Nephron (organoid): ENCODE data around the gene ASPG.

Experiments used
- H3K27ac Mint-ChIP-seq, 3 experiments: 2 replicates each; pipeline ENCODE4 v1.8.0; 2020; ENCODE audit warnings: mixed read lengths in 3 of 3, mild to moderate bottlenecking in 2 of 3, moderate library complexity in 1 of 3
- H3K27me3 Mint-ChIP-seq: 2 replicates; pipeline ENCODE4 v1.8.0; 2021; ENCODE audit warnings: low read depth, mild to moderate bottlenecking, moderate library complexity, mixed read lengths
- H3K36me3 Mint-ChIP-seq: 2 replicates; pipeline ENCODE4 v1.8.0; 2020; ENCODE audit warnings: low read depth, mixed read lengths
- H3K4me1 Mint-ChIP-seq: 2 replicates; pipeline ENCODE4 v1.8.0; 2020; ENCODE audit warnings: mixed read lengths
- H3K4me3 Mint-ChIP-seq, 3 experiments: 2 replicates each; pipeline ENCODE4 v1.8.0; 2020; ENCODE audit warnings: mild to moderate bottlenecking in 3 of 3, mixed read lengths in 3 of 3, moderate library complexity in 2 of 3
- H3K9me3 Mint-ChIP-seq: 2 replicates; pipeline ENCODE4 v1.8.0; 2020; ENCODE audit warnings: mixed read lengths
- CTCF ChIP-seq, 3 experiments: fragments of 200-600 bp; sonication (generic); IDR thresholded peaks; one replicate each; pipeline ENCODE4 v1.5.0; 2021; ENCODE audit warnings: antibody characterized with exemption in 3 of 3; ENCODE audit not compliant: unreplicated experiment in 3 of 3

ASPG gene

GRCh38 chr14:104111301-104112112 is 26.0 kb downstream of the ASPG start:
- no peak for TF ChIP-seq CTCF (IDR thresholded peaks at IDR 0.05; ENCODE audit: unreplicated experiment in 3 of 3)
- no peaks in the 10 kb centered on the region for H3K36me3 Mint-ChIP-seq

GRCh38 chr14:104112113-104112505 is 26.6 kb downstream of the ASPG start:
- TF ChIP-seq CTCF (IDR thresholded peaks at IDR 0.05; ENCODE audit: unreplicated experiment in 3 of 3), result no peak
- Mint-ChIP-seq H3K9me3 (no peaks in the 10 kb centered on the region), H3K27ac (no peak overlapping the region), H3K27me3 (peaks cover 52% of the 10 kb centered on the region), H3K4me1 (no peaks in the 10 kb centered on the region), H3K4me3 (no peak overlapping the region), H3K36me3 (no peaks in the 10 kb centered on the region)

More at GRCh38 chr14:104111301-104112112, 26.0 kb downstream of the ASPG start:
- peaks cover 50% of the 10 kb centered on the region for H3K27me3 Mint-ChIP-seq
- H3K4me1 Mint-ChIP-seq, result no peaks in the 10 kb centered on the region
- H3K4me3 Mint-ChIP-seq, result no peak overlapping the region
- H3K27ac Mint-ChIP-seq, result no peak overlapping the region
- H3K9me3 Mint-ChIP-seq, result no peaks in the 10 kb centered on the region

GRCh38 chr14:104112609-104113571 is 27.4 kb downstream of the ASPG start:
- no peak for TF ChIP-seq CTCF (IDR thresholded peaks at IDR 0.05; ENCODE audit: unreplicated experiment in 3 of 3)
- Mint-ChIP-seq H3K9me3 (no peaks in the 10 kb centered on the region), H3K36me3 (no peaks in the 10 kb centered on the region), H3K4me3 (no peak overlapping the region), H3K27ac (no peak overlapping the region), H3K4me1 (no peaks in the 10 kb centered on the region), H3K27me3 (peaks cover 57% of the 10 kb centered on the region)

GRCh38 chr14:104113631-104114420 is 28.3 kb downstream of the ASPG start:
- Mint-ChIP-seq H3K4me1 (no peaks in the 10 kb centered on the region), H3K9me3 (no peaks in the 10 kb centered on the region), H3K27ac (no peak overlapping the region), H3K36me3 (no peaks in the 10 kb centered on the region), H3K27me3 (peaks cover 64% of the 10 kb centered on the region), H3K4me3 (no peak overlapping the region)
- no peak for TF ChIP-seq CTCF (IDR thresholded peaks at IDR 0.05; ENCODE audit: unreplicated experiment in 3 of 3)

- Mint-ChIP-seq H3K4me3 (no peak overlapping the region), H3K36me3 (no peaks in the 10 kb centered on the region), H3K27ac (no peak overlapping the region), H3K9me3 (no peaks in the 10 kb centered on the region), H3K4me1 (no peaks in the 10 kb centered on the region), H3K27me3 (peaks cover 66% of the 10 kb centered on the region)
- no peak for TF ChIP-seq CTCF (IDR thresholded peaks at IDR 0.05; ENCODE audit: unreplicated experiment in 3 of 3)
These were observed 29.1 kb downstream of the ASPG start for GRCh38 chr14:104114421-104115130.
